Common myeloid progenitor, CD34-positive (primary cell): ENCODE data around the gene ZNF724.
"Not testable (repeated sequence)": the region's sequence is repeated elsewhere in the genome, so short reads cannot be mapped to it uniquely, and the experiment has no call there.

ENCODE experiments used
- CTCF ChIA-PET: fragments of 350-600 bp; sonication (Branson Sonifier 250); formaldehyde crosslinking; loops from one replicate; lab custom pipeline; 2021; ENCODE audit warnings: antibody characterized with exemption; lab: Charles Lee
- POLR2A ChIA-PET: fragments of 350-600 bp; sonication (Branson Sonifier 250); formaldehyde crosslinking; loops from one replicate; lab custom pipeline; 2021; ENCODE audit warnings: antibody characterized with exemption; lab: Charles Lee
- DNase-seq, 3 donors: peaks; one replicate each; pipeline versions ENCODE4 v3.0.0 to v3.0.0-alpha.2; 2013
- H3K27ac ChIP-seq, 2 experiments: 1 replicate in 1 of 2; 2 replicates in 1 of 2; pipeline ENCODE4 v1.7.0; 2013; ENCODE audit warnings: inconsistent platforms in 2 of 2, low read length in 2 of 2, mild to moderate bottlenecking in 2 of 2, low read depth in 1 of 2, moderate library complexity in 1 of 2; ENCODE audit not compliant: severe bottlenecking in 2 of 2, insufficient read depth in 1 of 2, poor library complexity in 1 of 2
- H3K27me3 ChIP-seq, 5 experiments: replicated peaks in 2 of 5; 1 replicate in 3 of 5; 2 replicates in 2 of 5; pipeline versions ENCODE4 v1.6.1 to v1.7.0; 2013; ENCODE audit warnings: low read length in 4 of 5, mild to moderate bottlenecking in 2 of 5, moderate library complexity in 2 of 5, inconsistent platforms in 1 of 5; ENCODE audit not compliant: insufficient read depth in 5 of 5, control insufficient read depth in 4 of 5
- H3K36me3 ChIP-seq, 4 experiments: 1 replicate in 2 of 4; 2 replicates in 2 of 4; pipeline versions ENCODE4 v1.6.1 to v1.7.0; 2013; ENCODE audit warnings: low read length in 3 of 4, control low read depth in 1 of 4, mild to moderate bottlenecking in 1 of 4; ENCODE audit not compliant: control insufficient read depth in 4 of 4, insufficient read depth in 4 of 4
- H3K4me1 ChIP-seq, 4 experiments: 1 replicate in 3 of 4; 2 replicates in 1 of 4; pipeline versions ENCODE4 v1.6.1 to v1.7.1; 2013; ENCODE audit warnings: low read length in 3 of 4, mild to moderate bottlenecking in 3 of 4, control low read depth in 1 of 4, inconsistent platforms in 1 of 4, moderate library complexity in 1 of 4; ENCODE audit not compliant: control insufficient read depth in 4 of 4, insufficient read depth in 4 of 4; ENCODE audit errors: control extremely low read depth in 1 of 4
- H3K4me3 ChIP-seq, 7 experiments: 1 replicate in 4 of 7; 2 replicates in 3 of 7; pipeline versions ENCODE4 v1.5.1 to v1.7.0; 2013; ENCODE audit warnings: mild to moderate bottlenecking in 7 of 7, low read length in 6 of 7, moderate library complexity in 6 of 7, inconsistent platforms in 2 of 7, low read depth in 2 of 7, control low read depth in 1 of 7; ENCODE audit not compliant: insufficient read depth in 4 of 7, control insufficient read depth in 1 of 7; ENCODE audit errors: extremely low read depth in 1 of 7
- H3K9me3 ChIP-seq, 5 experiments: 1 replicate in 4 of 5; 2 replicates in 1 of 5; pipeline versions ENCODE4 v1.6.1 to v1.7.1; 2013; ENCODE audit warnings: low read length in 4 of 5, mild to moderate bottlenecking in 2 of 5, inconsistent platforms in 1 of 5, low read depth in 1 of 5, moderate library complexity in 1 of 5; ENCODE audit not compliant: control insufficient read depth in 4 of 5, insufficient read depth in 2 of 5; ENCODE audit errors: control extremely low read depth in 1 of 5
- WGBS: methylation state at CpG from one replicate; pipeline ENCODE4 v1.1.5; 2013; ENCODE audit not compliant: insufficient coverage; 5-methylcytosine and 5-hydroxymethylcytosine counted together

ZNF724 gene

DNA sequence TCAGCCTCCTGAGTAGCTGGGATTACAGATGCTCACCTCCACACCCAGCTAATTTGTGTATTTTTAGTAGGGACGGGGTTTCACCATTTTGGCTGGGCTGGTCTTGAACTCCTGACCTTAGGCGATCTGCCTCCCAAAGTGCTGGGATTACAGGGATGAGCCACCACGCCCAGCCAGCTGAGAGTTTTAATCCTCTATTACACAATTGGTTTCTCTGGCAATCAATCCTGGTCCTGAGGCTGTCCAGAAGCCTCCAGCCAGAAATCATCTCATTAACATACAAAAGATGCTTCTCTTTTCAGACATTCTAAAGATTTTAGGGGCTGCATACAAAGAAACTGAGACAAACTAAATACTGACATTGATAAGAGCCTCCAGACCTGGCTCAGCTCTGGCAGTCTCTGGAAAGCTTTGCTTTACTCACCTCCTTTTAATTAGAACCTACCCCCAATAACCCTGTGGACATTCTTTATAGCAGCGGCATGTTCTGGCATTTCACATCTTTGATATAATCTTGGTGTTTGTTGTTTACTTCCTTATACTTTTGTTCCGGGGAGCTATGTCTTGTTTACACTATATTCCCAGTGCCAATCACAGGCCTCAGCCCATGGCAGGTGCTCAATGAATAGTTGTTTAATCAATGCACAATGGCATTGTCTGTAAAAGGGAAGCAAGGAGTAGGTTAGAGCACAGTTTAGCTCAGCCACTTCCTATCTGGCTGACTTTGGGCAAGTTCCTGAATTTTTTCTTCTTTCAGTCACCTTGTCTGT, 4.1 kb upstream of the ZNF724 start:
- CTCF ChIA-PET, result interaction anchor here (1.0 kb wide), 1 partner anchor 19 kb away, joined by 3 read pairs; no protein-coding TSS in a partner anchor
- H3K27me3 ChIP-seq, result no peaks in the 10 kb centered on the region
- POLR2A ChIA-PET, result interaction anchor here (1.0 kb wide), 1 partner anchor 9 kb away, joined by 4 read pairs; no protein-coding TSS in a partner anchor
- peaks cover 0 to 16% (median 9%) of the 10 kb centered on the region in 4 experiments for H3K4me1 ChIP-seq
- H3K36me3 ChIP-seq, result peaks cover 4 to 14% (median 10%) of the 10 kb centered on the region in 4 experiments
- no peak overlapping the region for H3K4me3 ChIP-seq
- peaks cover 0 to 5% (median 0%) of the 10 kb centered on the region in 5 experiments for H3K9me3 ChIP-seq
- peak in 1 of 3 donors; percentile 30 for DNase-seq
- WGBS, result 100% methylated on average over 3 of the region's 5 CpGs
- H3K27ac ChIP-seq, result no peak overlapping the region

GRCh38 chr19:23253256-23253655, 3.1 kb upstream of the ZNF724 start:
- POLR2A ChIA-PET, CTCF ChIA-PET, DNase-seq: not testable (repeated sequence)

DNA sequence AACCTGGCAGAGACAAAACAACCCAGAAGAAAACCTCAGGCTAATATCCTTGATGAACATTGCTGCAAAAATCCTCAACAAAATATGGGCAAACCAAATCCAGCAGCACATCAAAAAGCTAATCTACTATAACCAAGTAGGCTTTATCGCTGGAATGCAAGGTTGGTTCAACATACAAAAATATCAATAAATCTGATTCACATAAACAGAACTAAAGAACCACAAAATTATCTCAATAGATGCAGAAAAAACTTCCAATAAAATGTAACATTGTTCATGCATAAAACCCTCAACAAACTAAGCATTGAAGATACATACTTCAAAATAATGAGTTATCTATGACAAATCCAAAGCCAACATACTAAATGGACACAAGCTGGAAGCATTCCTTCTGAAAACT, 8.8 kb downstream of the ZNF724 start:
- no peak overlapping the region for H3K4me3 ChIP-seq
- H3K36me3 ChIP-seq, result peaks cover 35 to 82% (median 64%) of the 10 kb centered on the region in 4 experiments
- ChIA-PET CTCF (no interaction called here), POLR2A (no interaction called here)
- no CpG with 5 or more reads among the region's 1 CpG for WGBS
- peaks cover 9 to 72% (median 52%) of the 10 kb centered on the region in 5 experiments for H3K9me3 ChIP-seq
- DNase-seq, result peak; percentile 9 to 67 (median 62)
- no peaks in the 10 kb centered on the region for H3K4me1 ChIP-seq
- no peak overlapping the region for H3K27ac ChIP-seq
- H3K27me3 ChIP-seq, result no peaks in the 10 kb centered on the region

More at GRCh38 chr19:23253256-23253655, 3.1 kb upstream of the ZNF724 start:
- not testable (repeated sequence) for H3K27ac ChIP-seq, H3K27me3 ChIP-seq, H3K9me3 ChIP-seq, H3K36me3 ChIP-seq, H3K4me3 ChIP-seq
- H3K4me1 ChIP-seq, result peaks cover 0 to 16% (median 9%) of the 10 kb centered on the region in 4 experiments
- WGBS, result 86% methylated on average over 2 of the region's 3 CpGs

DNA sequence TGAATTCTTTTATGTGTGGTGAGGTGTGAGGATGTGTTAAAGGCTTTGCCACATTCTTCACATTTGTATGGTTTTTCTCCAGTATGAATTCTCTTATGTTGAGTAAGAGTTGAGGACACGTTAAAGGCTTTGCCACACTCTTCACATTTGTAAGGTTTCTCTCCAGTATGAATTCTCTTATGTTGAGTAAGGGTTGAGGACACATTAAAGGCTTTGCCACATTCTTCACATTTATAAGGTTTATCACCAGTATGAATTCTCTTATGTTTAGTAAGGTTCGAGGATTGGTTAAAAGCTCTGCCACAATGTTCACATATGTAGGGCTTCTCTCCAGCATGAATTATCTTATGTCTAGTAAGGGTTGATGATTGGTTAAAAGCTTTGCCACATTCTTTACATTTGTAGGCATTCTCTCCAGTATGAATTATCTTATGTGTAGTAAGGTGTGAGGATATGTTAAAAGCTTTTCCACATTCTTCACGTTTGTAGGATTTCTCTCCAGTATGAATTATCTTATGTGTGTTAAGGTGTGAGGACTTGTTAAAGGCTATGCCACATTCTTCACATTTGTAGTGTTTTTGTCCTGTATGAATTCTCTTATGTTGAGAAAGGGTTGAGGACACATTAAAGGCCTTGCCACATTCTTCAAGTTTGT, 27.1 kb downstream of the ZNF724 start:
- no peak for DNase-seq
- Histone ChIP-seq H3K4me3 (no peak overlapping the region), H3K27ac (no peak overlapping the region), H3K4me1 (no peaks in the 10 kb centered on the region), H3K9me3 (peaks cover 16 to 79% (median 43%) of the 10 kb centered on the region in 5 experiments), H3K36me3 (peaks cover 19 to 77% (median 42%) of the 10 kb centered on the region in 4 experiments), H3K27me3 (no peaks in the 10 kb centered on the region)
- ChIA-PET CTCF (no interaction called here), POLR2A (no interaction called here)
- WGBS, result 100% methylated on average over 1 of the region's 3 CpGs

- peak in 2 of 3 donors; percentile 3 to 15 for DNase-seq
- H3K27ac ChIP-seq, result no peak overlapping the region
- 12% methylated on average over 38 of the region's 39 CpGs for WGBS
- H3K27me3 ChIP-seq, result no peaks in the 10 kb centered on the region
- ChIA-PET CTCF (no interaction called here), POLR2A (no interaction called here)
- H3K36me3 ChIP-seq, result no peaks in the 10 kb centered on the region
- H3K9me3 ChIP-seq, result peaks cover 0 to 15% (median 9%) of the 10 kb centered on the region in 5 experiments
- H3K4me1 ChIP-seq, result peaks cover 0 to 4% (median 0%) of the 10 kb centered on the region in 4 experiments
- peak overlapping the region in 5 of 7 experiments; percentile 6 to 62 (median 31) for H3K4me3 ChIP-seq
Measured at GRCh38 chr19:23203841-23204344, 46.3 kb downstream of the ZNF724 start.

DNA sequence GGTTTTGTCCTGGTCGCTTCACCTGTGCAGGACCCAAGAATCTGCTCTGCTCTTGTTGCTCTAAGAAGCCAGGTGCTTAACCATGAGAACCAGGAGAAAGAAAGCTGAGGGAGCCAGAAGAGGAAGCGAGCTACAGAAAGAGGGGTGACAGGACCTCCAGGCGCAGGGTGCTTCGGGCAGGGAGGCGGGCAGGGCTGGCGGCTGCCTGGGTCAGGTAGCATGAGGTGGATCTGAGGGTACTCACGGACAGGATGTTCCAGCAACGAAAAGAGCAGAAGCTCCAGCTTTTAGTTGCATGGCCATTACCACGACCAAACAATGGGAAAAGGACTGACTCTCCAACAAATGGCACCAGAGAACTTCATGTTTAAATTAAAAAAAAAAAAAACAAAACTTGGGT, 59.9 kb downstream of the ZNF724 start:
- H3K4me3 ChIP-seq, result no peak overlapping the region
- no peaks in the 10 kb centered on the region for H3K27me3 ChIP-seq
- no peak for DNase-seq
- H3K9me3 ChIP-seq, result peaks cover 0 to 10% (median 6%) of the 10 kb centered on the region in 5 experiments
- ChIA-PET CTCF (no interaction called here), POLR2A (no interaction called here)
- no peaks in the 10 kb centered on the region for H3K4me1 ChIP-seq
- H3K36me3 ChIP-seq, result no peaks in the 10 kb centered on the region
- no peak overlapping the region for H3K27ac ChIP-seq
- 91% methylated on average over 8 of the region's 9 CpGs for WGBS
